HepG2 (cell line): ENCODE data around the gene TRIP6. TPM values are rescaled to one million over a fixed set of nuclear protein-coding genes. Genes with fewer than 3 reads are reported as not detected.
A peak's percentile ranks its signal among the peaks of the same experiment; 100 is the strongest.

ENCODE experiments used
- CENPX ChIP-seq: sonication (generic); formaldehyde crosslinking; IDR thresholded peaks from 2 replicates; pipeline ENCODE4 v1.9.0; 2021; ENCODE audit warnings: mild to moderate bottlenecking, missing genetic modification reagents, moderate library complexity
- FOSL2 ChIP-seq: sonication (generic); formaldehyde crosslinking; IDR thresholded peaks from 2 replicates; pipeline ENCODE4 v1.4.0; 2020; ENCODE audit warnings: missing genetic modification reagents
- KDM1A ChIP-seq: IDR thresholded peaks from 2 replicates; pipeline ENCODE4 v1.6.1; 2016; ENCODE audit warnings: missing compliant biosample characterization
- KDM2A ChIP-seq: sonication (generic); formaldehyde crosslinking; IDR thresholded peaks from 2 replicates; pipeline ENCODE4 v1.4.0; 2020; ENCODE audit warnings: low read depth, missing genetic modification reagents, borderline replicate concordance
- NFIC ChIP-seq: IDR thresholded peaks from 2 replicates; pipeline ENCODE4 v1.6.1; 2012; ENCODE audit warnings: mild to moderate bottlenecking, low read length, inconsistent platforms
- RBFOX2 ChIP-seq: fragments of 200-400 bp; formaldehyde crosslinking; IDR thresholded peaks from 2 replicates; pipeline ENCODE4 v1.6.1; 2017; ENCODE audit warnings: low read depth, mild to moderate bottlenecking, low read length
- SAP130 ChIP-seq: IDR thresholded peaks from 2 replicates; pipeline ENCODE4 v1.6.1; 2016; ENCODE audit warnings: low read depth
- ZEB1 ChIP-seq: IDR thresholded peaks from 2 replicates; pipeline ENCODE4 v1.6.1; 2012; ENCODE audit warnings: mild to moderate bottlenecking, low read depth, inconsistent platforms; ENCODE audit not compliant: insufficient replicate concordance
- ZNF468 ChIP-seq: sonication (generic); formaldehyde crosslinking; IDR thresholded peaks from 2 replicates; pipeline ENCODE4 v1.8.0; 2022; ENCODE audit warnings: mild to moderate bottlenecking, moderate library complexity, missing genetic modification reagents
- ZNF782 ChIP-seq: sonication (generic); formaldehyde crosslinking; IDR thresholded peaks from 2 replicates; pipeline ENCODE4 v1.4.0; 2020; ENCODE audit warnings: missing genetic modification reagents, mild to moderate bottlenecking, borderline replicate concordance
- ZNF839 ChIP-seq: sonication (generic); formaldehyde crosslinking; IDR thresholded peaks from 2 replicates; pipeline ENCODE4 v1.4.0; 2020; ENCODE audit warnings: missing genetic modification reagents, mild to moderate bottlenecking, borderline replicate concordance
- polyA plus RNA-seq, 8 experiments: library from polyadenylated mRNA; depleted of rRNA in 3 of 8; stranded (reverse) in 7 of 8; unstranded in 1 of 8; fragments of >200 nt; fragmentation: Illumina TruSeq in 4 of 8; extraction: Trizol in 4 of 8; gene quantifications; 2 replicates each; pipeline versions ENCODE4 v1.2.1 to v1.2.3, GENCODE V29; 2011 to 2016; ENCODE audit warnings: low read depth in 4 of 8, missing spikeins in 1 of 8, mixed read lengths in 1 of 8; ENCODE audit not compliant: insufficient read depth in 1 of 8
- total RNA-seq, 5 experiments: library from RNA; depleted of rRNA; stranded (reverse); fragments of >200 nt; fragmentation: Illumina TruSeq; extraction: Trizol; gene quantifications; 2 replicates each; pipeline ENCODE4 v1.2.3, GENCODE V29; 2016; ENCODE audit warnings: low read depth in 1 of 5
- TF ChIP-seq, protein P1 (sequence below), 2 experiments: sonication (generic) in 1 of 2; formaldehyde crosslinking in 1 of 2; IDR thresholded peaks; 2 replicates each; pipeline versions ENCODE4 v1.5.1 to v1.6.1; 2011 to 2020; ENCODE audit warnings: borderline replicate concordance in 1 of 2, low read depth in 1 of 2, low read length in 1 of 2, mild to moderate bottlenecking in 1 of 2, missing genetic modification reagents in 1 of 2, moderate library complexity in 1 of 2
- TF ChIP-seq, protein P2 (sequence below): sonication (generic); formaldehyde crosslinking; IDR thresholded peaks from 2 replicates; pipeline ENCODE4 v1.9.0; 2021; ENCODE audit warnings: missing genetic modification reagents, borderline replicate concordance
- TF ChIP-seq, protein P3 (sequence below): sonication (generic); formaldehyde crosslinking; IDR thresholded peaks from 2 replicates; pipeline ENCODE4 v1.5.0; 2020; ENCODE audit warnings: missing genetic modification reagents
- TF ChIP-seq, protein P4 (sequence below): sonication (generic); formaldehyde crosslinking; IDR thresholded peaks from 2 replicates; pipeline ENCODE4; 2020; ENCODE audit warnings: missing genetic modification reagents, mild to moderate bottlenecking, borderline replicate concordance
- TF ChIP-seq, protein P5 (sequence below): sonication (generic); formaldehyde crosslinking; IDR thresholded peaks from 2 replicates; pipeline ENCODE4 v1.5.0; 2020; ENCODE audit warnings: mild to moderate bottlenecking, missing genetic modification reagents, borderline replicate concordance

TRIP6 gene
- total and polyA plus RNA-seq, 2 of the 13 experiments (the other 11 are each of a cell fraction or from before 2014, with no cell fraction given), result 0.34 to 0.38 TPM

DNA sequence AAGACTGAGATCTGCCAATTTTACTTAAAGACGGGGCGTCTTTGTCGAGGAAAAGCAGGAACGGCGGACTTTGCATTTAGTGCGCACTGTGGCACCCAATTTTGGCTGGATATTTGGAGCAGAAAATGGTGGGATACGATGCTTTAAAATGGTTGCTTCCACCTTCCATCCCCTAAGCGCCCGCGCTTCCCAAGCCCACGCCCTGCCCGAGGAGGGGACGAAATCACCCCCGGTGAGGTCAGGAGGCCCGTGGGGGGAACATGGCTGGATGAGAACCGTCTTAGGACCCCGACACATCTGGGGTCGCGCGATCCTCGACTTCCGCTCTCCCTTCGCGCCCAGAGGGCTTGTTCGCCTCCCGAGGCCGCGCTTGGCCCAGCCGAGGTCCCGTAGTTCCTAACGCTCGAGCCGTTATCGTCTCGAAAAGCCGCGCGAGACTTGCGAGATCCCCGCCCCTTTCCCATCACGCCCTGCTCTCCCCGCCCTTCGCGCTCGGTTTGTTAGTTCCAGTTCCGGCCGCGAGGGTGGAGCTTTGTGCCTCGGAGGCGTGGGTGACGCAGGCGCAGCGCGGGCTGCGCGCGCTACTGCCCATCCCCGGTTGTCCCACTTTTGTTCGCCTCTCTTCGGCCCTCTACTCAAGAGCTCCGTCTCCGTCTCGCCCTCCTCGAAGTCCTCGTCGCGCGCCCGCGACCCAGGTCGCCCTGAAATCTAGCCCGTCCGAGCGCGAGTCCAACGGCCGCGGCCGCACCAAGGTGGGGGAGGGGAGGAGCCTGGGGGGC lies 7.6 kb downstream of the TRIP6 start, which contains the start of gene SRRT (continued):
- TF ChIP-seq, protein P1, sequence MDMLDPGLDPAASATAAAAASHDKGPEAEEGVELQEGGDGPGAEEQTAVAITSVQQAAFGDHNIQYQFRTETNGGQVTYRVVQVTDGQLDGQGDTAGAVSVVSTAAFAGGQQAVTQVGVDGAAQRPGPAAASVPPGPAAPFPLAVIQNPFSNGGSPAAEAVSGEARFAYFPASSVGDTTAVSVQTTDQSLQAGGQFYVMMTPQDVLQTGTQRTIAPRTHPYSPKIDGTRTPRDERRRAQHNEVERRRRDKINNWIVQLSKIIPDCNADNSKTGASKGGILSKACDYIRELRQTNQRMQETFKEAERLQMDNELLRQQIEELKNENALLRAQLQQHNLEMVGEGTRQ (IDR thresholded peaks at IDR 0.05; ENCODE audit: low read depth, low read length), result no peak
- TF ChIP-seq, protein P1 (CRISPR knock-in tag; IDR thresholded peaks at IDR 0.05; ENCODE audit: borderline replicate concordance), result peak; percentile 39; the same call in 1 of the 2 replicates
- TF ChIP-seq SAP130 (CRISPR knock-in tag), result peak; percentile 85
- TF ChIP-seq, protein P2, sequence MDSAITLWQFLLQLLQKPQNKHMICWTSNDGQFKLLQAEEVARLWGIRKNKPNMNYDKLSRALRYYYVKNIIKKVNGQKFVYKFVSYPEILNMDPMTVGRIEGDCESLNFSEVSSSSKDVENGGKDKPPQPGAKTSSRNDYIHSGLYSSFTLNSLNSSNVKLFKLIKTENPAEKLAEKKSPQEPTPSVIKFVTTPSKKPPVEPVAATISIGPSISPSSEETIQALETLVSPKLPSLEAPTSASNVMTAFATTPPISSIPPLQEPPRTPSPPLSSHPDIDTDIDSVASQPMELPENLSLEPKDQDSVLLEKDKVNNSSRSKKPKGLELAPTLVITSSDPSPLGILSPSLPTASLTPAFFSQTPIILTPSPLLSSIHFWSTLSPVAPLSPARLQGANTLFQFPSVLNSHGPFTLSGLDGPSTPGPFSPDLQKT (CRISPR knock-in tag), result no peak
- peak; percentile 81; the same call in 1 of the 2 replicates for TF ChIP-seq ZNF782 (CRISPR knock-in tag)
- TF ChIP-seq ZEB1, result no peak
- TF ChIP-seq, protein P3, sequence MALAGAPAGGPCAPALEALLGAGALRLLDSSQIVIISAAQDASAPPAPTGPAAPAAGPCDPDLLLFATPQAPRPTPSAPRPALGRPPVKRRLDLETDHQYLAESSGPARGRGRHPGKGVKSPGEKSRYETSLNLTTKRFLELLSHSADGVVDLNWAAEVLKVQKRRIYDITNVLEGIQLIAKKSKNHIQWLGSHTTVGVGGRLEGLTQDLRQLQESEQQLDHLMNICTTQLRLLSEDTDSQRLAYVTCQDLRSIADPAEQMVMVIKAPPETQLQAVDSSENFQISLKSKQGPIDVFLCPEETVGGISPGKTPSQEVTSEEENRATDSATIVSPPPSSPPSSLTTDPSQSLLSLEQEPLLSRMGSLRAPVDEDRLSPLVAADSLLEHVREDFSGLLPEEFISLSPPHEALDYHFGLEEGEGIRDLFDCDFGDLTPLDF, result peak; percentile 94
- TF ChIP-seq ZNF468 (CRISPR knock-in tag), result no peak
- TF ChIP-seq ZNF839 (CRISPR knock-in tag), result 0 out of 2 replicates have a peak, but pooled peaks have one; percentile 62
- TF ChIP-seq RBFOX2, result peak; percentile 97
- TF ChIP-seq, protein P4, sequence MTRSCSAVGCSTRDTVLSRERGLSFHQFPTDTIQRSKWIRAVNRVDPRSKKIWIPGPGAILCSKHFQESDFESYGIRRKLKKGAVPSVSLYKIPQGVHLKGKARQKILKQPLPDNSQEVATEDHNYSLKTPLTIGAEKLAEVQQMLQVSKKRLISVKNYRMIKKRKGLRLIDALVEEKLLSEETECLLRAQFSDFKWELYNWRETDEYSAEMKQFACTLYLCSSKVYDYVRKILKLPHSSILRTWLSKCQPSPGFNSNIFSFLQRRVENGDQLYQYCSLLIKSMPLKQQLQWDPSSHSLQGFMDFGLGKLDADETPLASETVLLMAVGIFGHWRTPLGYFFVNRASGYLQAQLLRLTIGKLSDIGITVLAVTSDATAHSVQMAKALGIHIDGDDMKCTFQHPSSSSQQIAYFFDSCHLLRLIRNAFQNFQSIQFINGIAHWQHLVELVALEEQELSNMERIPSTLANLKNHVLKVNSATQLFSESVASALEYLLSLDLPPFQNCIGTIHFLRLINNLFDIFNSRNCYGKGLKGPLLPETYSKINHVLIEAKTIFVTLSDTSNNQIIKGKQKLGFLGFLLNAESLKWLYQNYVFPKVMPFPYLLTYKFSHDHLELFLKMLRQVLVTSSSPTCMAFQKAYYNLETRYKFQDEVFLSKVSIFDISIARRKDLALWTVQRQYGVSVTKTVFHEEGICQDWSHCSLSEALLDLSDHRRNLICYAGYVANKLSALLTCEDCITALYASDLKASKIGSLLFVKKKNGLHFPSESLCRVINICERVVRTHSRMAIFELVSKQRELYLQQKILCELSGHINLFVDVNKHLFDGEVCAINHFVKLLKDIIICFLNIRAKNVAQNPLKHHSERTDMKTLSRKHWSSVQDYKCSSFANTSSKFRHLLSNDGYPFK (CRISPR knock-in tag), result peak; percentile 93; the same call in 1 of the 2 replicates
- no peak; the same call in 1 of the 2 replicates for TF ChIP-seq FOSL2
- TF ChIP-seq CENPX (CRISPR knock-in tag), result no peak
- TF ChIP-seq KDM2A (CRISPR knock-in tag), result peak; percentile 94
- no peak for TF ChIP-seq NFIC
- TF ChIP-seq, protein P5, sequence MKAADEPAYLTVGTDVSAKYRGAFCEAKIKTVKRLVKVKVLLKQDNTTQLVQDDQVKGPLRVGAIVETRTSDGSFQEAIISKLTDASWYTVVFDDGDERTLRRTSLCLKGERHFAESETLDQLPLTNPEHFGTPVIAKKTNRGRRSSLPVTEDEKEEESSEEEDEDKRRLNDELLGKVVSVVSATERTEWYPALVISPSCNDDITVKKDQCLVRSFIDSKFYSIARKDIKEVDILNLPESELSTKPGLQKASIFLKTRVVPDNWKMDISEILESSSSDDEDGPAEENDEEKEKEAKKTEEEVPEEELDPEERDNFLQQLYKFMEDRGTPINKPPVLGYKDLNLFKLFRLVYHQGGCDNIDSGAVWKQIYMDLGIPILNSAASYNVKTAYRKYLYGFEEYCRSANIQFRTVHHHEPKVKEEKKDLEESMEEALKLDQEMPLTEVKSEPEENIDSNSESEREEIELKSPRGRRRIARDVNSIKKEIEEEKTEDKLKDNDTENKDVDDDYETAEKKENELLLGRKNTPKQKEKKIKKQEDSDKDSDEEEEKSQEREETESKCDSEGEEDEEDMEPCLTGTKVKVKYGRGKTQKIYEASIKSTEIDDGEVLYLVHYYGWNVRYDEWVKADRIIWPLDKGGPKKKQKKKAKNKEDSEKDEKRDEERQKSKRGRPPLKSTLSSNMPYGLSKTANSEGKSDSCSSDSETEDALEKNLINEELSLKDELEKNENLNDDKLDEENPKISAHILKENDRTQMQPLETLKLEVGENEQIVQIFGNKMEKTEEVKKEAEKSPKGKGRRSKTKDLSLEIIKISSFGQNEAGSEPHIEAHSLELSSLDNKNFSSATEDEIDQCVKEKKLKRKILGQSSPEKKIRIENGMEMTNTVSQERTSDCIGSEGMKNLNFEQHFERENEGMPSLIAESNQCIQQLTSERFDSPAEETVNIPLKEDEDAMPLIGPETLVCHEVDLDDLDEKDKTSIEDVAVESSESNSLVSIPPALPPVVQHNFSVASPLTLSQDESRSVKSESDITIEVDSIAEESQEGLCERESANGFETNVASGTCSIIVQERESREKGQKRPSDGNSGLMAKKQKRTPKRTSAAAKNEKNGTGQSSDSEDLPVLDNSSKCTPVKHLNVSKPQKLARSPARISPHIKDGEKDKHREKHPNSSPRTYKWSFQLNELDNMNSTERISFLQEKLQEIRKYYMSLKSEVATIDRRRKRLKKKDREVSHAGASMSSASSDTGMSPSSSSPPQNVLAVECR (CRISPR knock-in tag), result peak; percentile 90
- TF ChIP-seq KDM1A (CRISPR knock-in tag), result no peak
